Measurements from ENCODE around the gene TMEM161A.

DNA sequence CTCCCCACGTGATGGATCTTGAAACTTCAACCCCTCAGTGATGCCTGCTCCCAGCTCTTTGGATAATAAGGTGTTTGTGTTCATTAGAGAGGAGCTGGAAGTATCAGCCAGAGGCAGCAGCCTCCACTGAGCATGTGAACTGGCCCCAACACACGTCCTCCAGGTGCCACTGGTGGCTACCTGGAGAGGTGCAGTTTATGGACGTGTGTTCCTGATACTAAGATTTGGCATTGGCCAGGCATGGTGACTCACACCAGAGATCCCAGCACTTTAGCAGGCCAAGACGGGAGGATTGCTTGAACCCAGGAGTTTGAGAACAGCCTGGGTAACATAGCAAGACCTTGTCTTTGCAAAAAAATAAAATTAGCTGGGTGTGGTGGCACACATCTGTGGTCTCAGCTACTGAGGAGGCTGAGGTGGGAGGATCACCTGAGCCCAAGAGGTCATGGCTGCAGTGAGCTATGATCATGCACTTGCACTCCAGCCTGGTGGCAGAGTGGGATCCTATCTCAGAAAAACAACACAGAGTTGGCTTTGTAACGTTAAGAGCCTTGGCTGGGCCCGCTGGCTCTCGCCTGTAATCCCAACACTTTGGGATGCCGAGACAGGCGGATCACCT is 40.1 kb downstream of the TMEM161A start:
- TF ChIP-seq, protein P1, sequence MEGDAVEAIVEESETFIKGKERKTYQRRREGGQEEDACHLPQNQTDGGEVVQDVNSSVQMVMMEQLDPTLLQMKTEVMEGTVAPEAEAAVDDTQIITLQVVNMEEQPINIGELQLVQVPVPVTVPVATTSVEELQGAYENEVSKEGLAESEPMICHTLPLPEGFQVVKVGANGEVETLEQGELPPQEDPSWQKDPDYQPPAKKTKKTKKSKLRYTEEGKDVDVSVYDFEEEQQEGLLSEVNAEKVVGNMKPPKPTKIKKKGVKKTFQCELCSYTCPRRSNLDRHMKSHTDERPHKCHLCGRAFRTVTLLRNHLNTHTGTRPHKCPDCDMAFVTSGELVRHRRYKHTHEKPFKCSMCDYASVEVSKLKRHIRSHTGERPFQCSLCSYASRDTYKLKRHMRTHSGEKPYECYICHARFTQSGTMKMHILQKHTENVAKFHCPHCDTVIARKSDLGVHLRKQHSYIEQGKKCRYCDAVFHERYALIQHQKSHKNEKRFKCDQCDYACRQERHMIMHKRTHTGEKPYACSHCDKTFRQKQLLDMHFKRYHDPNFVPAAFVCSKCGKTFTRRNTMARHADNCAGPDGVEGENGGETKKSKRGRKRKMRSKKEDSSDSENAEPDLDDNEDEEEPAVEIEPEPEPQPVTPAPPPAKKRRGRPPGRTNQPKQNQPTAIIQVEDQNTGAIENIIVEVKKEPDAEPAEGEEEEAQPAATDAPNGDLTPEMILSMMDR (IDR thresholded peaks at IDR 0.05): no peak
- no peak for TF ChIP-seq POLR2A (IDR thresholded peaks at IDR 0.05)
